Erythroblast (primary cell): ENCODE results near the gene MS4A10.

Source experiments
- DNase-seq, 2 experiments: peaks; one replicate each; lab custom pipeline; 2025; lab: John Stamatoyannopoulos, UW
- GATA1 ChIP-seq: IDR thresholded peaks from 2 replicates; pipeline ENCODE4 v1.6.1; 2011; ENCODE audit warnings: low read depth, mild to moderate bottlenecking, control low read depth, low read length, moderate library complexity

Gene MS4A10

DNA sequence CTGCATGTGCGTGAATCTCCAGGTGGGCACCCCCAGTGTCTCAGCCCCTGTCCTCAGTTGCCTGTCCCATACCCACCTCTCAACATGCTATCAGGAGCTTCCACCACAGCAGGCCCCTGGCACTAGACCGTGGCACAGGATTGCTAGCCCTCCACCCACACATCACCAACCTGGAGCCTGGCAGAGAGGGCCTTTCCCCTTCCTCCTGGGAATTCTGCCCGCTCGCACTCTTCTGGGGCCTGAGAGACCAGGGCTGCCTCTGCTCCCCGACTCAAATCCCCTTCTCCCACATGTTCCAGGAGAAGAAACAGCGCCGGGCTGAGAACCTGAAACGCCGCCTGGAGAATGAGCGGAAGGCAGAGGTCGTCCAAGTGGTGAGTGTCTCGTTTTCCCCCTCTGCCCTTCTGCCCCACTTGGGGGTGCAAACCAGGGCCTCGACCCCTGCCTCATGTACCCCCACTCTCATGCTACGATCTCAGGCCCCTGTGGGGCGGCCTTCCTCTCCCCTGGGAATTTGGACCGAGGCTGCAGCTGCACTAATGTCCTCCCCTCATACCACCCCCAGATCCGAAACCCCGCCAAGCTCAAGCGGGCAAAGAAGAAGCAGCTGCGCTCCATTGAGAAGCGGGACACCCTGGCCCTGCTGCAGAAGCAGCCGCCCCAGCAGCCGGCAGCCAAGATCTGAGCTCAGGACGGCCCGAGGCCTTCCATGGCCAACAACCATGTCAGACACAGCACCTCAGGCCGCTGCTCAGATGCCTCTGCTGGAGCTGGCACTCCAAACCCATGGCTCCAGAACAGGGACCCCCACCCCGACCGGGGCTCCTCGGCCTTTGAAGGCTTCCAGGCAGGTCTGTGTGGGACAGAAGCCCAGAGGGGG lies 64.7 kb downstream of the MS4A10 start:
- DNase-seq, result no peak
- TF ChIP-seq GATA1, result no peak
